ENCODE data around the gene NXPE4.

Gene NXPE4

DNA sequence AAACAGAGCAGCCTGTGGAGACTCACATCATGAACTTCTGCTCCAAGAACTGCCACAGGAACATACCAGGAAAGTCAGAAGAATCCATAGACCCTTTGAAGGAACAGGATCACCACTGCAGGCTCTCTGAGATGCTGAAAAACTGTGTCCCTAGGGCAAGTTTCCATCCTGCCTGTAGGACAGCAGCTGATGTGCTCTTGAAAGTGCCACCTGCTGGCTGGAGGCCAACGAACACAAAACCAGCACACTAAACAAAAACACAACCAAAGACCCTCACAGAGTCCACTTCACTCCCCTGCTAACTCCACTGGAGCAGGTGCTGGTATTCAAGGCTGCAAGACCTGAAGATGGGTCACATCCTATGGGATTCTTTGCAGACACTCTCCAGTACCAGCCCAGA, 23.9 kb downstream of the NXPE4 start:
- TF ChIP-seq, protein P1, sequence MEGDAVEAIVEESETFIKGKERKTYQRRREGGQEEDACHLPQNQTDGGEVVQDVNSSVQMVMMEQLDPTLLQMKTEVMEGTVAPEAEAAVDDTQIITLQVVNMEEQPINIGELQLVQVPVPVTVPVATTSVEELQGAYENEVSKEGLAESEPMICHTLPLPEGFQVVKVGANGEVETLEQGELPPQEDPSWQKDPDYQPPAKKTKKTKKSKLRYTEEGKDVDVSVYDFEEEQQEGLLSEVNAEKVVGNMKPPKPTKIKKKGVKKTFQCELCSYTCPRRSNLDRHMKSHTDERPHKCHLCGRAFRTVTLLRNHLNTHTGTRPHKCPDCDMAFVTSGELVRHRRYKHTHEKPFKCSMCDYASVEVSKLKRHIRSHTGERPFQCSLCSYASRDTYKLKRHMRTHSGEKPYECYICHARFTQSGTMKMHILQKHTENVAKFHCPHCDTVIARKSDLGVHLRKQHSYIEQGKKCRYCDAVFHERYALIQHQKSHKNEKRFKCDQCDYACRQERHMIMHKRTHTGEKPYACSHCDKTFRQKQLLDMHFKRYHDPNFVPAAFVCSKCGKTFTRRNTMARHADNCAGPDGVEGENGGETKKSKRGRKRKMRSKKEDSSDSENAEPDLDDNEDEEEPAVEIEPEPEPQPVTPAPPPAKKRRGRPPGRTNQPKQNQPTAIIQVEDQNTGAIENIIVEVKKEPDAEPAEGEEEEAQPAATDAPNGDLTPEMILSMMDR (IDR thresholded peaks at IDR 0.05) = no peak
- H3K27ac ChIP-seq = no peak overlapping the region
- no peak overlapping the region for H3K4me3 ChIP-seq (ENCODE audit: low read depth, low read length)
- no peaks in the 10 kb centered on the region for H3K9me3 ChIP-seq (ENCODE audit: control insufficient read depth, low read length)
- no peaks in the 10 kb centered on the region for H3K36me3 ChIP-seq (ENCODE audit: control insufficient read depth, insufficient read depth, low read length)
- H3K9ac ChIP-seq = no peak overlapping the region
- H2AFZ ChIP-seq = no peak overlapping the region
- H3K4me1 ChIP-seq = no peaks in the 10 kb centered on the region
- H3K79me2 ChIP-seq = no peaks in the 10 kb centered on the region
- H3K4me2 ChIP-seq (ENCODE audit: low read length) = no peak overlapping the region
- no peaks in the 10 kb centered on the region for H3K27me3 ChIP-seq (ENCODE audit: control insufficient read depth, insufficient read depth, low read length)

DNA sequence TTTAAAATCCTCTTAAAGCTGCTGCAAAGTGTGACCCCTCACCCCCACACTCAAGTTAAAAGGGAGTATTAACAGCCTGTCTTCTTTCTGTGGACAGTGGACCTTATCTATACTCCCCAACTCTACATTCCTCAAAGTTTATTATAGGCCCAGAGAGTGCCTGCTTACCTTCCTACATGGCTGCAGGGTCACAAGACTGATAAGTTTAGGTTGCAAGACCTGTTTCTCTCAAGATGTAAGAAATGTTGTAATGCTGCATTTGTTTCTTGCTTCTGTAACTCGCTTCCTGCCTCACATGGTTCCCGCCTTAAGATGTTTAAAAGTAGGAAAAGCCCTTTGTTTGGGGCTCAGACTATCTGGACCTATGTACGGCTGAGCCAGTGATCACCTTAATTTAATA, 25.8 kb downstream of the NXPE4 start:
- H3K4me1 ChIP-seq = no peaks in the 10 kb centered on the region
- H2AFZ ChIP-seq = no peak overlapping the region
- H3K27me3 ChIP-seq (ENCODE audit: control insufficient read depth, insufficient read depth, low read length) = no peaks in the 10 kb centered on the region
- no peak overlapping the region for H3K4me2 ChIP-seq (ENCODE audit: low read length)
- no peak overlapping the region for H3K9ac ChIP-seq
- H3K36me3 ChIP-seq (ENCODE audit: control insufficient read depth, insufficient read depth, low read length) = no peaks in the 10 kb centered on the region
- H3K79me2 ChIP-seq = no peaks in the 10 kb centered on the region
- H3K9me3 ChIP-seq (ENCODE audit: control insufficient read depth, low read length) = no peaks in the 10 kb centered on the region
- H3K4me3 ChIP-seq (ENCODE audit: low read depth, low read length) = no peak overlapping the region
- TF ChIP-seq, protein P1 (IDR thresholded peaks at IDR 0.05) = no peak
- H3K27ac ChIP-seq = no peak overlapping the region

DNA sequence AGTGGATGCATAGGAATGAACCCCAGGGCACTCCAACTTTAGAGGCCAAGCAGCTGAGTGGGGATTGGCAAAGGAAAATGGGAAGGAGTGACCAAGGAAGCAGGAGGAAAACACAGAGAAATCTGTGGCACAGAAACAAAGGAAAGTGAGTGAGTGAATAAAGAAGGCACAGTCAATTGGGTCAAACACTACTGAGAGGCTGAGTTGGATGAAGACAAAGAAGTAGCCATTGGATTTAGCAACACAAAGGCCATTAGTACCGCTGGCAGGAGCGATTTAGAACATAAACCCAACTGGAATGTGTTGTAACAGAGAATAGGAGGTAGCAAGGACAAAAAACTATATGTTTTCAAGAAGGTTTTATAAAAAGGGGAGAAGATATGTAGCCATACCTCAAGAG, 29.3 kb downstream of the NXPE4 start:
- TF ChIP-seq, protein P1 (IDR thresholded peaks at IDR 0.05) = no peak
- H3K36me3 ChIP-seq (ENCODE audit: control insufficient read depth, insufficient read depth, low read length) = no peaks in the 10 kb centered on the region
- H3K4me3 ChIP-seq (ENCODE audit: low read depth, low read length) = no peak overlapping the region
- H3K4me2 ChIP-seq (ENCODE audit: low read length) = no peak overlapping the region
- H3K27ac ChIP-seq = no peak overlapping the region
- H3K4me1 ChIP-seq = no peaks in the 10 kb centered on the region
- H3K9ac ChIP-seq = no peak overlapping the region
- no peaks in the 10 kb centered on the region for H3K79me2 ChIP-seq
- H3K27me3 ChIP-seq (ENCODE audit: control insufficient read depth, insufficient read depth, low read length) = no peaks in the 10 kb centered on the region
- H2AFZ ChIP-seq = no peak overlapping the region
- no peaks in the 10 kb centered on the region for H3K9me3 ChIP-seq (ENCODE audit: control insufficient read depth, low read length)

- H3K9ac ChIP-seq = no peak overlapping the region
- H3K9me3 ChIP-seq (ENCODE audit: control insufficient read depth, low read length) = no peaks in the 10 kb centered on the region
- H3K4me2 ChIP-seq (ENCODE audit: low read length) = no peak overlapping the region
- no peak overlapping the region for H3K4me3 ChIP-seq (ENCODE audit: low read depth, low read length)
- H3K79me2 ChIP-seq = no peaks in the 10 kb centered on the region
- H3K4me1 ChIP-seq = no peaks in the 10 kb centered on the region
- no peak overlapping the region for H3K27ac ChIP-seq
- TF ChIP-seq, protein P1 (IDR thresholded peaks at IDR 0.05) = no peak
- no peaks in the 10 kb centered on the region for H3K36me3 ChIP-seq (ENCODE audit: control insufficient read depth, insufficient read depth, low read length)
- no peak overlapping the region for H2AFZ ChIP-seq
- H3K27me3 ChIP-seq (ENCODE audit: control insufficient read depth, insufficient read depth, low read length) = no peaks in the 10 kb centered on the region
Observed at GRCh38 chr11:114564831-114565230, 30.8 kb downstream of the NXPE4 start.

DNA sequence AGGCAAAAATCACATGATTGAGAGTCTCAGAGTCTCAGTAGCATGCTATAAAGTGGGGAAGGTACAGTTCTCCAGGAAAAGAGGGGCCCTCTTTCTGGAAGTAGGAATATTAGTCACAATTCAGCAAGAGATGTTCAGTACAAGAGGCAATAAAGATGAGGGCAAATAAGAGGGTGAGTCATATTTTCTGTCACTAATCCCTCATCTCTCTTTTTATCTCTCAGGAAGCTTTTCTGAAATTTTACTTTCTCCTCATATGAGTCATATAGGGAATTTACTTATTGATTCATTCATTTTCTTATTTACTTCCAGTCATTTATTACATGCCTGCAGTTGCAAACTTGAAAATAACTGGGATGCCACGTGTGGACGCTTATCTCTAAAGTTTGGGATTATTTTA, 32.5 kb downstream of the NXPE4 start:
- H3K9ac ChIP-seq = no peak overlapping the region
- no peaks in the 10 kb centered on the region for H3K79me2 ChIP-seq
- no peak overlapping the region for H3K4me2 ChIP-seq (ENCODE audit: low read length)
- no peaks in the 10 kb centered on the region for H3K27me3 ChIP-seq (ENCODE audit: control insufficient read depth, insufficient read depth, low read length)
- no peak overlapping the region for H3K4me3 ChIP-seq (ENCODE audit: low read depth, low read length)
- TF ChIP-seq, protein P1 (IDR thresholded peaks at IDR 0.05) = no peak
- no peak overlapping the region for H2AFZ ChIP-seq
- no peak overlapping the region for H3K27ac ChIP-seq
- H3K4me1 ChIP-seq = peaks cover 6% of the 10 kb centered on the region
- H3K9me3 ChIP-seq (ENCODE audit: control insufficient read depth, low read length) = no peaks in the 10 kb centered on the region
- H3K36me3 ChIP-seq (ENCODE audit: control insufficient read depth, insufficient read depth, low read length) = no peaks in the 10 kb centered on the region
